ENCODE data around the gene TECR.

Gene TECR

DNA sequence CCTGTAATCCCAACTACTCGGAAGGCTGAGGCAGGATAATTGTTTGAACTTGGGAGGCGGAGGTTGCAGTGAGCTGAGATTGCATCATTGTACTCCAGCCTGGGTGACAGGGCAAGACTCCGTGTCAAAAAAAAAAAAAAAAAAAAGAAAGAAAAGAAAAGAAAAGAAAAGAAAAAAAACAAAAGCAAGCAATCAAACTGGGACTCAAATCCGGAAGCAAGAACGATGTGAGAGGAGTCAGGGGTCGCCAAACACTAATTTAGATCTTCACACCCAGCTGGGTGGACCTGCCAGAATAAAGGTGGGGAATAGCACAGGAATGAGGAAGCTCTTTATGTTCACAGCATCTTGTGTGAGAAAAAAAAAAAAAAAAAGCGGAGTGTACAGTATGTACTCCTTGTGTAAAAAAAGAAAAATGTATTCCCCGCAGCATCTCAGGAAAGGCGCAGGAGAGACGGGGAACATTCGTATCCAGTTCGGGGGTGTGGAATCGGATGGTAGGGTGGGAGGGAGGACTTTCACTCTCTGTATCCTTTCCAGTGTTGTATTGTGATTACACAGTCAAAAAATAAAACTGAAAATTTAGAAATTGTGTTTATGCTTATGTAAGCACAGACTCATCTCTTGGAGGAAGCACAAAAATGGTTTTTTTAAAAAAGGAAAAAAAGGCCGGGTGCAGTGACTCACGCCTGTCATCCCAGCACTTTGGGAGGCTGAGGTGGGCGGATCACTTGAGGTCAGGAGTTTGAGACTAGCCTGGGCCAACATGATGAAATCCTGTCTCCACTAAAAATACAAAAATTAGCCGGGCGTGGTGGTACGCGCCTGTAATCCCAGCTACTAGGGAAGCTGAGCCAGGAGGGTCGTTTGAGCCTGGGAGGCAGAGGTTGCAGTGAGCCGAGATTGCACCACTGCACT, 18.8 kb upstream of the TECR start:
- no peak for DNase-seq

DNA sequence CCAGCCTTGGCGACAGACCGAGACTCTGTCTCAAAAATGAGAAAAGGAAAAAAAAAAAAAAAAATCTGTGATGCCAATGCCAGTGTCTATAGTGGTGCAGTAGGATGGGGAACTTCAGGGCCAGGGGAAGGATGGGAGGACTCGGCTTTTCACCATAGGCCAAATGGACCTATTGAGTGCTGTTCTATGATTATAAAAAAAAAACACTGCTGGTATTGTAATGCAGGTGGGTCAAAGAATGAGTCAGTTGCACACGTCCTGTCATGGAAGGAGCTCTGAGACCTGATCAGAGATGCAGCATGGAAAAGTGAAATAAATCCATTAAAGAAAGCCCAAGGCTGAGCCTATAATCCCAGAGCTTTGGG, 18.2 kb upstream of the TECR start:
- no peak for DNase-seq

DNA sequence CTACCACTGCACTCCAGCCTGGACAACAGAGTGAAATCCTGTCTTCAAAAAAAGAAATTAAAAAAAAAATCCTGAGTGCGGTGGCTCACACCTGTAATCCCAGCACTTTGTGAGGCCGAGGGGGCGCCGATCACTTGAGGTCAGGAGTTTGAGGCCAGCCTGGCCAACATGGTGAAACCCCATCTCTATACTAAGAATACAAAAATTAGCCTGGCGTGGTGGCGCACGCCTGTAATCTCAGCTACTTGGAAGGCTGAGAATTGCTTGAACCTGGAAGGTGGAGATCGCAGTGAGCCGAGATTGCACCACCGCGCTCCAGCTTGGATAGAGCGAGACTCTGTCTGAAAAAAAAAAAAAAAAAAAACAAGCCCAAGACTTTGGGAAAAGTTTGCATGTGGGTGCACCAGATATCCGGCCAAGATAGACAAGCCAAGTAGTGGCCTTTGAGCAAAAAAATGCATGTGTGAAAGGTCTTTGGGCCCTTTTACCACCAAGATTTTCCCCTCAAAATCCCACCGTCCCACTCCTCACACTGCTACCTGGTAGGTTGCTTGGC, 16.9 kb upstream of the TECR start:
- no peak for DNase-seq

DNA sequence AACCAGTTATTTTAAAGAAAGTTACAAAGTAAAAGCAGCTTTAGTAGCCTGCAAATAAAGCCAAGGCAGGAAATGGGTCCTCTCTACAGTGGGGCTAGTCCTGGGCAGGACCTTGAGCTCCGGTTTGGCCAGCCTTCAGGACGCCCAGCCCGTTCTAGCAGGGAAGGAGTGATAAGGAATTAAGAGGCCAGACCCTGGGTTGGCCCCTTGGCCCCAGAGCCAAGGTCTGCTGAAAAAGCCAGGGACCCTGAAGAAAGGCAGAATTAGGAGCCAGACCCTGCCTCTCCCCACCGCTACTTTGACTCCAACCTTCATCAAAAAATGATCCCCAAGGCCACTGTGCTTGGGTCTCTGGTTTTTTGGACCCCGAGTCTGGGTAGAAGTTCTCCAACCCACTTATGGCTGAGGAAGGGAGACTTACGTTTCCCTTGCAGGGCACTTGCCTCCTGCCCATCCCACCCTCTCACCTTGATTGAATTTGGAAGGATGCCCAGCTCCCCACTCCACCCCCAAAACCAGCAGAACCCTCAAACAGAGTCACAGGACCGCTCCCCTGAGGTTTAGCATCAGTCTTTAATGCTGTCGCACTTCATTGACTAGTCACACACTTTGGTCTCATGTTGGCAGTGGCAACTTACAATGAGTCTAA, 15.1 kb upstream of the TECR start:
- DNase-seq, result no peak

DNA sequence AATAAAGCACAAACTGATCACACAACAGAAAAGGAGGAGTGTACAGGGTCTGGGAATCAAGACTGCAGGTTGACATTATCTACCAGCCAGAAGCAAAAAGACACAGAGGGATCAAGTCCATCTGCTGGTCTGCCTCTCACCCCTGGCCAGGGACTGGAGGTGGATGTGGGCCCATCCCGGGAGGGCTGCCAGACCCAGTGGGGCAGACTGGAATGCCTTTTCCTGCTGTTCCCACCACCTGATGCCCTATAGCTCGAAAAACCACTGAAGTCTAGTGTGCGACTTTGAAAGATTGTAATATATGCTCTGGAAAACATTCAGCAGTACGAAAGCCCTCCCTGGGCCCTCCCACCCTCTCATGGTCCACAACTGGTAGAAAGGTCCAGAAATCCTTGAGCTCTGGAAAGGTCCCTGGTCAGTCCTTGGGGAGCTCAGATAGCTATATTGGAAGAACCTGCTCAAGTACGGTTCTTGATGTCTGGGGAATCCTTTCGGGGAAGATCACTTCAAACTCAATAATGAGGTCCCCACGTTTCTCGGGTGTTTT, 13.8 kb upstream of the TECR start:
- DNase-seq, result no peak

DNA sequence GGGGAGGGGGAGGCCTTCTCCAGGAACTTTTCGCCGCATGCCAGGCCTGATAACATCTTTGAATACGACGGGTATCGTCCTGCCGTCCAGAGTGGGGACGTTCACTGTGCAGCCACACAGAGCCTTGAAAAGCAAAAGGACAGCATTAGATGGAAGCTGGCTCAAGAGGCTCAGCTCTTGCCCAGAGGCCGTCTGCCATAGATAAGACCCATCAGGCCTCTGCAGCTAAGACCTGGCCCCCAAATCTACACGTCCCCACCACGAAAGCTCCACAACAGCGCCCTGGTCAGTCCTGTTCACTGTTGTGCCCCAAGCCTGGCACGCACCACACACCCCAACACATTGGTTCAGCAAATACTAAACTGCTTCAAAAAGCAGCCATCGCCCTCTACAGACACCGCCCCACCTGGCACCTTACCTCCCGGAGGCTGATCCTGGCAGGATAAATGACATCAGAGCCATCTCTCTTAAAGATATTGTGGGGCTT, 13.3 kb upstream of the TECR start:
- DNase-seq, result no peak

DNA sequence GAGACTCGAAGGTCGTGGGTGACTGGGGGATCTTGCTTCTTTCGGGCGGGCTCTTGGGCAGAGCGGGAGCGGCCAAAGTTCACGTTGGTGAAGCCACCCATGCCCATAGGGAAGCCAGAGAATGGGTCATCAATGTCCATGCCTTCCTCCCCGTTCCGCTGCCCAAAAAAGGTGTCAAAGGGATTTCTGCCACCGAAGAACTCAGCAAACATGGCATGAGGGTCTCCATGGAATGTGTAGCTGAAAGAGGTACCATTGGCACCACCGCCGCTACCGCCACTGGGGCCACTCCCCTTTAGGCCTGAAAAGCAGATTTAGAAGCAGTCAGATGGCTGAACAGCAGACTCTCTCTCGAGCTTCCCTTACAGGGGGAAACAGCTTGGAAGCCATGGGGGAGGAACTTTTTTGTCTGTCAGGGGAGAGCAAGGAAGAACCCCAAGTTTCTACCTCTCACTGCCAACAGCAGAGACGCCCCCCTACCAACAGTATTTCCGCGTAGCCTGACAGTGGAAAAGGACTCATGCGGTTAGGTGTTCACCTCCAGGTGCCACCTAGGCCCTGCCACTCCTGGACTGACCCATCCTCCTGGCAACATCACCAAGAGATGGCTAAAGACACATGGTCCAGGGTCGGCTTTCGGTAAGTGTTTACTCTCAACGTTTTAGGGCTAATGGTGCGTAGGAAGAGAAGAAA, 12.5 kb upstream of the TECR start:
- no peak for DNase-seq

DNA sequence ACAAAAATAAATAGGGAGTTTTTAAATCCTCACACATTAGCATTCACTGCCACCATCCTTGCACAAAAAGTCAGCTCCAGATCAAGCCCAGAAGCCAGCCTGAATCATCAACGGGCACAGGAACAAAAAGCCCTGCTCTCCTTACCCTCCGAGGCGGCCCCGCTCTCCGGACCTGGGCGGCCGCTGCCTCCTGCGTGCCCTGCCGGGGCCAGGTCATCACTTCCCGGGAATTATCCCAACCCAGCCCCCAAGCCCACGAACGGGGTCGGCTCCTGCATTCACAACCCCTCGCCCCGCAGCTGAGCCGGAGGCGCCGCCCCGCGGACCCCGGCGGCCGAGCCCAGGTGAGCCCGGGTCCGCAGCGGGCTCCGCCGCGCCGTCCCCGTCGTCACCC, 12.0 kb upstream of the TECR start:
- no peak for DNase-seq

DNA sequence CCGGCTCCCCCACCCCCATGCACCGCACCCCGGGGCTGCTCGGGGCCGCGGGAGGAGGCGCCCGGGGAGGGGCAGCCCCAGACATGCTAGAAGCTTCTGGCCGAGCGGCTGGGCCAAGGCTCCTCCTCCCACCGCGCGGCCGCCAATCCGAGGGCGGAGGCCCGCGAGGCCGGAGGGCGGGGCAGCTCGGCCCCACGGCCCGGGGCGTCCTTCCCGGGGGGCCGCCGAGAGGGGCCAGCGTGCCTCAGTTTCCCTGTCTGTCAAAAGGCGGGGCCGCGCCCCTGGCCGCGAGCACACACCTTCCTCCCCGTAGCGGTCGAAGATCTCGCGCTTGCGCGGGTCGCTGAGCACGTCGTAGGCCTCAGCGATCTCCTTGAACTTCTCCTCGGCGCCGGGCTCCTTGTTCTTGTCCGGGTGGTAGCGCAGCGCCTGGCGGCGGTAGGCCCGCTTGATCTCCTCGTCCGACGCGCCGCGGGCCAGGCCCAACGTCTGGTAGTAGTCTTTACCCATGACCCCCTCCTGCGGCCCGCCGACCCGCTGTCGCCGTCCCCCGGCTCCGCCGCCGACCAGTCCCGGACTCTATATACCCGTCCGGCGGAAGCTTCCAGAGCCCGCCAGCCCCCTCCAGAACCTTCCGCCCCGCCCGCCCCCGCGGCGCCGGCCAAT, 11.4 kb upstream of the TECR start, which contains the start of gene DNAJB1:
Gene DNAJB1 (minus strand): TSS at position 558 of the 666 bp plus-strand sequence. CDS start 48 bp downstream, at position 510.
- DNase-seq, result peak; percentile 62

DNA sequence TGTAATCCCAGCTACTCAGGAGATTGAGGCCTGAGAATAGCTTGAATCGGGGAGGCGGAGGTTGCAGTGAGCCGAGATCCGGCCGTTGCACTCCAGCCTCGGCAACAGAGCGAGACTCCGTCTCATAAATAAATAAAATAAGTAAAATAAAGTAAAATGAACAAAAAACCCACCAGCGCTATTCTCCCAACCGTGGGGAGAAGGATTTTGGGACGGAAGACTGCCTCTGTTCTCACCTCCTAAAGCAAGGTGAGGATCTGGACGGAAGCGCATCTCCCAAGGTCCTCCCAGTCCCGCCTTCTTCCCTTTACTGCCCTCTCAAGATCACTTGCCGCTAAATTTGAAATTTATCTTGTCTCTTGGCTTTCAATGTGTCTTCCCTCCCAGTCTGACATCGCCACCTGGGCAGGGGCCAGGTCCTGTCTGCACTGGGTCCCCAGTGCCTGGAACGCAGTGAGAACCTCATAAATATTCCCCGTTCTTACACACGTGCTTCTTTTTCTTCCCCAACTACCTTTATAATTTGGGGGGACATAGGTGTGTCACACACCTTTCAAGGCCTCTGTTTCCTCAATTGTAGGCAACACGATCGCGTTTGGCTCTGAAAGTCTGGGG, 10.0 kb upstream of the TECR start:
- DNase-seq, result no peak

DNA sequence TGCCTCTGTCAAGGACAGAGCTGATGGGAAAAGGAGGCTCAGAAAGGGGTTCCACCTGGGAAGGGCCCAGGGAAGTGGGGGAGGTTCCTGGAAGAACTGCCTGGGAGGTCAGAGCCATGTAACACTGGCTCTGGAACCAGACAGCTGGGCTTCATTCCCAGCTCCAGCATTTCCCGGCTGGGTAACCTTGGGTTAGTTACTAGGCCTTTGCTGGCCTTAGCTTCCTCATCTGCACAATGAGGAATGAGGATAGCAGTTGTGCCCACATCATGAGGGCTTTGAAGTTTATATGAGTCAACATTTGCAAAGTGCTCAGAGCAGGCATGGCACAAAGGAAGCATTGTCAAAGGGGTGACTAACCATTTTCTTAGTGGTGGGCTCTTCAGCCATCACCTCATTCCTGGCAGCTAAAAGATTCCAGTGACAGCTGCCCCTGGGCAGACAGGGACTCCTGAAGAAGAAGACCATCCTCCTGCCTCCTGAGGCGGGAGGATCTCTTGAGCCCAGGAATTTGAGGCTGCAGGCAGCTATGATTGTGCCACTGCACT, 9.5 kb upstream of the TECR start:
- no peak for DNase-seq

DNA sequence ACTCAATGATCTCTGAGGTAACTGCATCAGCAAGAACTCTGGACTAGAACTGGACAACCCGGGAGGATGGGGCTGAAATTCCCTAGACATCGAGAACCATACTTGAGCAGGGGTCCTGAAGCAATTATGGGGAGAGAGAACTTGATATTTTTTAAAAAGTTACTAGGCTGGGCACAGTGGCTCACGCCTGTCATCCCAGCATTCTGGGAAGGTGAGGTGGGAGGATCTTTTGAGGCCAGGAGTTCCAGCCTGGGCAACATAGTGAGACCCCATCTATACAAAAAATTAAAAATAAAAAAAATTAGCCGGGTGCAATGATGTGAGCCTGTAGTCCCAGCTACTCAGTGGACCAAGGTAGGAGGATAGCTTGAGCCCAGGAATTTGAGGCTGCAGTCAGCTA, 8.9 kb upstream of the TECR start:
- DNase-seq, result no peak

DNA sequence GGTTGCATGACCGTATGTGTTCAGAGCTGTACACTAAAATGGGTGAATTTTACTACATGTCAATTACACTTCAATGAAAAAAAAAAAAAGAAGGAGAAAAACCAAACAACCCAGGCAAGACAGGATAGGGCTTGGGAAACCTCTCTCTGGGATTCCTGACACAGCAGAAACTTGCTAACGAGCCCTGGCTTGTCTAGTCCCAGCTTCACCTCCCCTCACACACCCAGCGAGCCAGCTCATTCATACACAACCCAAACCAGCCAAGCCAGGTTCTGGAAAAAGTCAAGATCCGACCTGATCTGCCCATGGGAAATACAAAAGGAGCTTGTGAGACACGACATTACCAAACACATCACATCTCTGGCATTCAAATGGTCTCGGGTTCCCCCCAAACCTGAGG, 3.7 kb upstream of the TECR start:
- DNase-seq, result no peak

DNA sequence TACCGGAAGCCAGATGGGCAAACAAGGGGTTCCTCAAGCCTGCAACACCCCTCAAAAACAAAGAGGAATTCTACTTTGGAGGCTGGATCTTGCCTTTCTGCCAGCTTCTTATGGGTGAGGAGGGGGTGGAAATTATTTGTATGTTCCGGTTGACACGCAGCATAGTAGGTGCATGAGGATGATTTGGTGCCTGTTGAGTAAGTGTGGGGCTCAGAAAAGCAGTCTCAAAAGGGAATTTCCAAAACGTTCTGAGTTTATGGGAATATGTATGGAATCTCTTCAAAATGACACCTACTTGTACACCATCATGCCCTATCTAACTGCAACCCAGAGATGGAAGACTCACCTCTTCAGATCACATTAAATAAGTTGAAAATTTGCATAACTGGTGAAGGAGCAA, 3.0 kb upstream of the TECR start:
- no peak for DNase-seq

DNA sequence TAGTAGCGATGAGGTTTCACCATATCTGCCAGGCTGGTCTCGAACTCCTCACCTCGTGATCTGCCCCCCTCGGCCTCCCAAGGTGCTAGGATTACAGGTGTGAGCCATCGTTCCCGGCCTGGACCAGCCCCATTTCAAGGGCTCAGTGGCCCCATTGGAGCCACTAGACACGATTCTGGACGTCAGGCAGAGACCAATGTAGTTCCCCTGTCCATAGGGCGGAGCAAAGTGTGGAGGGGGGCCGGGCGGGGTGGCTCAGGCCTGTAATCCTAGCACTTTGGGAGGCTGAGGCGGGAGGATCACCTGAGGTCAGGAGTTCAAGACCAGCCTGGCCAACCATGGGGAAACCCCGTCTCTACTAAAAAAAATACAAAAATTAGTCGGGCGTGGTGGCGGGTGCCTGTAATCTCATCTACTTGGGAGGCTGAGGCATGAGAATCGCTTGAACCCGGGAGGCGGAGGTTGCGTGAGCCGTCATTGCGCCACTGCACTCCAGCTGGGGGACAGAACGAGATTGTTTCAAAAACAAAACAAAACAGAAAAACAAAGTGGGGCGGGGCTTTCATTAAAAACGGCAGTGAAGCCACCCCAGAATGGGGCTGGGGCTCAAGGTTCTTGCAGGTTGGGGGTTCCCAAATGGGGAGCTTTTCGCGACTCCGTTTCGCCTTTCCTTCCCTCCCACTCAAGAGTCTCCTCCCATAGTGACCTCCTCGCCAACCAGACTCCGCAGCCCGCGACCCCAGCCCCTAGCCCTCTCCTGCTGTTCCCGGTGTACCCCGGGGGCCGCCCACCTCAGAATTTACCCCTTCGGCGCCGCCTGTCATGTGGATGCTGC, 758 bp upstream of the TECR start:
- DNase-seq, result no peak

DNA sequence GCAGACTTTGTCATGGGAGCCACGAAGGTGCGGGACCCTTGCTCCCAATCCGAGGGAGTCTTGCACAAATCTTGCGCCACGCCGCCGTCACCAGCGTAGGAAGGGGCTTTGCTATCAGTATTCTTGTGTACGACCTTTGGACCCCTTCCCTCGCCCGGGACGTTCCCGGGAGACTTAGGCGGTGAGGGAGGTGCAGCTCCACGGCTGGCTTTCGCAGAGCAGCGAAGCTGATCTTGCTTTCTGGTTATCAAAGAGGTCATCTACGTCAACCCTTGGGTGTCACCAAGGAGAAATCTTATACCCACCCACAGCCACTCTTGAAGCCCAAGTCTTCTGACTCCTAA, 583 bp downstream of the TECR start:
- no peak for DNase-seq

DNA sequence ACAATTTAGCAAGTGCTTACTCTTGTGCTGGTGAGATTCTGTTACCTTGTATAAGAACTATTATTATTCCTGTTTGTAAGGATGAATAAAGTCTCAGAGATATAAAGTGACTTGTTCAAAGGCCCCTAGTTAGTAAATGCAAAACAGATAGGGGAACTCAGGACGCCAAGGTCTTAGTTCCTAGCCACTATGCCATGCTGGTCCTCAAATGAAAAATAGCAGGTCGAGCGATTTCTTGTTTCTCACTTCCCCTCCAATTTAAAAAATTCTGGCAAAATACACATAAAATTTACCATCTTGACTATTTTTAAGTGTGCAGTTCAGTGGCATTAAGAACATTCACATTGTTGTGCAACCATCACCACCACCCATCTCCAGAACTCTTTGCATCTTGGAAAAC, 1.1 kb downstream of the TECR start:
- no peak for DNase-seq

DNA sequence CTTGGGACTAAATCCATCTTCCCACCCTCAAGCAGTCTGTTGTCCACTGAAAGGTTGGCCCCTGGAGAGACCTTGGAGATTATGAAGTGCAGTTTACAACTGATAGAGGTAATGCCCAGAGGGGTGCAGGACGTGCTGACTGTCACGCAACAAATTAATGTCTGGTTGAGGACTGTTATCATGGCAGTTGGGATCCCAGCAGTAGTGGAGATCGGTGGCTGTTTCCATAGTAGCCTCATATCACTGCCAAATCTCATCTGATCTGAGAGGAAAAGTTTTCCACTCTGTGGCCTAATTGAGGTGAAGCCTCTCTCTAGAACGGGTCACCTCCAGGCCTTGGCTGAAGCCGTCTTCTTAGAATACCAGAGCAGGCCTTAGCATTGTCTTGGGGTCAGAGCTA, 4.1 kb downstream of the TECR start:
- DNase-seq, result no peak

DNA sequence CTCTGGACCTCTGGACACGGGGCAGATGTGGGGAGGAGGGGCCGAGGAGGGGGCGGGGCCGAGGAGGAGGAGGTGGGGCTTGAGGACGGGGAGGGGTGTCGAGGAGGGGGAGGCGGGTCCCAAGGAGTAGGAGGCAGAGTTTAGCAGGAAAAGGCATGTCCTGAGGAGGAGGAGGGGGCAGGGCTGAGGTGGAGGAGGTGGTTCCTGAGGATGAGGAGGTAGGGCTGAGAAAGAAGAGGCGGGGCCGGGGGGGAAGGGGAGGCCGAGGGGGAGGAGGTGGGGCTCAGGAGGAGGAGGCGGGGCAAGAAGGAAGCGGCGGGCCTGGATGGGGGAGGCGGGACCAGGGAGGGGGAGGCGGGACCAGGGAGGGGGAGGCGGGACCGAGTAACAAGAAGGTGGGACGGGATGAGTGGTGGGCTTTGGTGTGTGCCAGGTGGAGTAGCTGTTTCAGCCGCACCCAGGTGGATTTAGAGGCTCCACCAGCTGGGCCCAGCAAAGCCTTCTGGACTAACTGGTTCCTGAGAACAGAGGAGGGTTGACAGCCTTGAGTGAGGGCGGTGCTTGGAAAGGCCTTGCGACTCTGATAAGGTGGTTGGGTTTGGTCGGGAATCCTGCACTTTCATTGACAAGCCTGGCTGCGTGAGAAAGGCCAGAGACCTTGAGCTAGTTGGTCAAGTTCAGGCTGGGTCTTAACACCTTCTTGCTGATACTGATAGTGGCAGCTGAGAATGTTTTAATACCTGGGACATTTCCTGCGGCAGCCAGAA, 7.7 kb downstream of the TECR start:
- no peak for DNase-seq
